Measurements from ENCODE around the gene MTCL3.

Gene MTCL3

GRCh38 chr6:127514773-127515227 is 4.3 kb downstream of the MTCL3 start:
- DNase-seq = no peak

DNA sequence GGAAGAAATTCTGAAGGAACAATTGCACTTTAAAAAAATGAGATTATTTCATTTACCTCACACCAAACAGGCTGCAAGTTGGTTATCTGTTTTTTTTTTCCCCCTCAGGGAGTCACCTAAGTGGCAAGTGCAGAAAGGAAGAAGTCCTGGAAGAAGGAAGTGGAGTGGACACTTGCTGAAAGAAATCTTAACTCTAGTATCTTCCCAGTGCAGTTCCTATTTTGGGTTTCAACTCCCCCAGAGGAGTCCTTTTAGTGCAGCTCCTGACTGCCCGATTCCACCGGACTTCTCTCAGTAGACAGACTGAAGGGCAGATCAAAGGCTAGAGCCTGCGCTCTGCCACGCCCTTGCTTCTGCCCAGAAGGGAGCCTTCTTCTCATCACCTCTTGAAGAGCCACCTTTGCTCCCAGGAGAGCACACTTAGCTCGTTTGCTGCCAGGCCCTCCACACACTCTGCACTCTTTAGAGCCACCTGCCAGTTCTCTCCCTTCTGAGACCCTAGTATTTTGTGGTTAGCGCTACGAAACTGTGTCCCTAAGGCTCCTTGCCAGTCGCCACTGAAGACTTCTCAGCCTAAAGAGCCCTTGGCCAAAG is 4.9 kb downstream of the MTCL3 start:
- DNase-seq = no peak

GRCh38 chr6:127513425-127513824 is 5.7 kb downstream of the MTCL3 start:
- no peak for DNase-seq

DNA sequence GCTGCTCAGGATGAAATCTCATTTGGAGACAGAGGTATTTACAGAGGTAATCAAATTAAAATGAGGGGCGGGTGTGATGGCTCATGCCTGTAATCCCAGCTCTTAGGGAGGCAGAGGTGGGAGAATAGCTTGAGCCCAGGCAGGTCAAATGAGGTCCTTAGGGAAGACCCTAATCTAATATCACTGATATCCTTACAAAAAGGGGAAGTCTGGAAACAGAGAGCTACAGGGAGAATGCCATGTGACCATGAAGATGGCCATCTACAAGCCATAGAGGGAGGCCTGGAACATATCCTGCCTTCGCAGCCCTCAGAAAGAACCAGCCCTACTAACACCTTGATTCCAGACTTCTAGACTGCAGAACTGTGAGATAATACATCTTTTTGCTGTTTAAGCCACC is 8.3 kb downstream of the MTCL3 start:
- DNase-seq = no peak

GRCh38 chr6:127506894-127507293 is 12.2 kb downstream of the MTCL3 start:
- DNase-seq = no peak

- DNase-seq = no peak
Observed at GRCh38 chr6:127503022-127503421, 16.1 kb downstream of the MTCL3 start.

DNA sequence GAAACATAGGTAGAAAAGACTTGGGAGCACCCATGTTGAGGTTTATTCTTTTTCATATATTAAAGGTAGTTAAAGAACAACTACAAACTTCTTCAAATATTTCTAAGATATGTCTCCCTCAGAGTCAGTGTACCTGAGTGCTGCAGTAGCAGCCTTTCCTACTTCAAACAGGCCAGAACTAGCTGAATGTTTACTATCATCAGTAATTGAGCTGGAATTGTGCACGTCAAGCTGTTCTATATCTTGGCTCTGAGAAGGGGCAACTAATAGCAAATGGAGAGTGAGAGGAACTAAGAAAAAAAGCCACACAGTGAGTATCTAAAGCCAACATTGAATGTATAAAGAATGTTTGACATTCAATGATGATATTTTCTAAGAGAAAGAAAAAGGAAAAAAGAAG is 21.7 kb downstream of the MTCL3 start:
- DNase-seq = no peak

- no peak for DNase-seq
Observed at GRCh38 chr6:127496471-127496870, 22.7 kb downstream of the MTCL3 start.

DNA sequence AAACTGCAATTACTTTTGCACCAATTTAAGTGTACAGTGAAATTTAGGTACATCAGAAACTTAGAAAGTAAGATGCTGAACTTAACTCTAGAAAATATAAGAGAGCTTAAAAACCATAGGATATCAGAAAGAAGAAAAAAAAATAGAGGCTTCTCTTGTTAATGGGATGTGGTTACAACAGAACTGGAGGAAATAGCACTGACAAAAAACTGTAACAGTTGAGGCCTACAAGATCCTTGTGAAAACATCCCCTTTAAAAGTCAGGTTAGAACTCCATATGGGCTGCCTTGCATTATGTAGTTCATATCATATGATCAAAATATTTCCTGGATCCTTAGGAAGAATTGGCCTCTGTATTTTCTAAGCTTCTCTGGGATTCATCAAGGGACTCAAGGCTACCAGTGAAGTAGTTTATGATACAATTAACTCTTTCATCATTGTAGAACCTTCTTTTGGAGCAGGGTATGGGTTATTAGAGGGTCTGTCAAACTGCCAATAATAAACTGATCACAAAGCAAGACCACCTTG is 24.8 kb downstream of the MTCL3 start:
- DNase-seq = no peak

DNA sequence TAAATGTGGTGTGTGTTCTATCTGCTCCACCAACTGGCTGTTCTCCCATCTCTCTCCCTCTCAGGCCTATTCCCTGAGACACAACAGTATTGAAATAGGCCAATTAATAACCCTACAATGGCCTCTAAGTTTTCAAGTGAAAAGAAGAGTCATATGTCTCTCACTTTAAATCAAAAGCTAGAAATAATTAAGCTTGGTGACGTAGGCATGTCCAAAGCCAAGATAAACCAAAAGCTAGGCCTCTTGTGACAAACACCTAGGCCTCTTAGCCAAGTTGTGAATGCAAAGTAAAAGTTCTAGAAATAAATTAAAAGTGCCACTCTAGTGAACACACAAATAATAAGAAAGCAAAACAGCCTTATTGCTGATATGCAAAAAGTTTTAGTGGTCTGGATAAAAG is 29.9 kb downstream of the MTCL3 start:
- no peak for DNase-seq

DNA sequence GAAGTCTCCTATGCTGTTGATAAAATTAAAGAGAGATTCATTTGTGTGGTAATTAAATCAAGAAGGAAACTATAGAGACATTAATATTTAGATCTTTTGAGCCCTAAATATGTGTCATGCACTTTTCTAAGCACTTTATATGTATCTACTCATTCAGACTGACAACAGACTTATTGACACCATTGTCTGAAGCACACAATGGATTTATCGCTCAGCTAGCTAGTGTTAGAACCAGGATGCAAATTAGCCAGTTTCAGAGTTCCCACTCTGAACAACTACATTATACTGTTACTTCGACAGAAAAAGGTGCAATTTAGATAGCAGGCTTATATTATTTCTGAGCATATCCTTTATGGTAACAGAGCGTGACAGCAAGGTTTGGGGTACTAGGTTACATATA is 32.2 kb downstream of the MTCL3 start:
- no peak for DNase-seq

GRCh38 chr6:127484212-127484863 is 34.8 kb downstream of the MTCL3 start:
- DNase-seq = peak; percentile 20

DNA sequence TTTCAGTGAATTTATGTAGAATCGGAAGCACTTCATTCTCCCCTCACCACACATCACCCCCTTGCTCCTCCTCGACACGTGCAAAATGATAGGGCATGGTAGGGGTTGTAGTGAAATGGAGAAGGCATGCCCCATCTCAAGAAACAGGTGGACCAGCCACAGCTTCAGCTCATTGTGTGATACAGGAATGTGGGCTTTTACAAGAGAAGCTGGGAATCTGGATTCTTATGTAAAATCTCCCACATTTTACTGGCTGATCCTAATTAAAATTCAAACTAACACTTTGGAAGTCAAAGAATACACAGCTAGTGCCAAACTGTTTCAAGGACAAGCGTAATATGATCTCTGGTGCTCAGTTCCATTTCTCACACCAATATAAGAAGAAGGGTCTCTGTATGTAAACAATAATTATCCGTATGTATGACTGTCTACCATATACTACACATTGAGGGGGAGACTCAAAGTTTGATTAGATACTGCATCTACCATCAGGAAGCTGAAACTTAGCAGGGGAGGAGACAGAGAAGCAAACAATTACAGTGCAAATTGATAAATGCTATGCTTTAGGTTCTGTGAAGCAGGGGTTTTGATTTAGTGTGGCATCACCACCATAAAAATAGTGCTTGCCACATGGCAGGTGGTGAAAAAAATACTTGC is 35.6 kb downstream of the MTCL3 start:
- no peak for DNase-seq

- no peak for DNase-seq
Observed at GRCh38 chr6:127482325-127482724, 36.8 kb downstream of the MTCL3 start.

- no peak for DNase-seq
Observed at GRCh38 chr6:127481628-127482027, 37.5 kb downstream of the MTCL3 start.

- no peak for DNase-seq
Observed at GRCh38 chr6:127481111-127481510, 38.0 kb downstream of the MTCL3 start.

- no peak for DNase-seq
Observed at GRCh38 chr6:127477658-127478057, 41.5 kb downstream of the MTCL3 start.

DNA sequence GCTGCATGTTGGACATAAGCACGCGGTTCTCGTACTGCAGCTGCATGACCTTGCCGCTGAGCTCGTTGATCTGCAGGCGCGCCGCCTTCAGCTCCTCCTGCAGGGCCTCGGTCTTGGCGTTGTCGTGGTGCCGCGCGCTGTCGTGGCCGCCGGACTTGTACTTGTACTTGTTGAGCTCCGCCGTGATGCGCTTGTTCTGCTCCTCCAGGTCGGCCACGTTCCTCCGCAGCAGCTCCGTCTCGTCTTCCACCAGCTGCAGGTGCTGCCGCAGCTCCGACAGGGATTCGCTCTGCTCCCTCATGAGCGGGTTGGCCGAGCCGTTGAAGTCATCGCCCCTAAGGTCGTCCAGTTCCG is 43.3 kb downstream of the MTCL3 start:
- DNase-seq = no peak

- no peak for DNase-seq
Observed at GRCh38 chr6:127475135-127475822, 43.9 kb downstream of the MTCL3 start.

DNA sequence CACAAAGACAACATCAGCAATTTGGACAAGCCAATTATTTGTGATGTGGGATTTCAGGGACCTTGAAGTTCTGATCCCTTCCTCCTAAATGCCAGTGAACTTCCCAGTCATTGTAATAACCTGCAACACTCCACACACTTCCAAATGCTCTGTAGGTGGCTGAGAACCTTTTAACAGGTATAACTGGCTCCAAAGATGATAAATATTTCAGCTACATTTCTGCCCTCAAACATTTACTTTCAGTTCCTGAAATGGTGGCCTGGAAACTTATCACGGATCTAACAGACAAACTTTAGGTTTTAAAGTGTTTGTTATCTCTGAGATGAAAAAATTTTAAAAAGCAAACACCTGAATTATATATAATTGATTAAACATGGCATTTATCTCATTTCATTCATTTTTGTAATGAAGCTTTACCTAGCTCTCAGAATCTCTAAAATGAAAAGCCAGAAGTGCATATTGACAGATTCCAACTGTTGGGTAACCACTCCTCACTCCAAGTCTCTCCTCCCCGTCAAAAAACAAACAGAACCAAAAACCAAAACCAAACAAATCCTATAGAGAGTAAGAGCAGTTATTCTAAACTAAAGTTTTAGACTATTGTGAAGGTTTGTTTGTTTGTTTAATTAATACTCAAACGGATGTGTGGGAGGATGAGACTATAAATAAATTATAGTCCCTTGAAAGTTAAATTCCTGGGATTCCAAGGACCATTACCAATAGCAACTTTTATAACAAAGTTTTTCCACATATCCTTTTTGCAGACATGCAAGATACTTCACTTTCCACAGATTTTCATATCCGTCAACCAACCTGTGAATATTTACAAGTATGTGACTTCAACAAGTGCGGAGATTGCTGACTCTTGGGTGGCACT is 47.5 kb downstream of the MTCL3 start:
- DNase-seq = no peak

- DNase-seq = no peak
Observed at GRCh38 chr6:127468936-127469335, 50.2 kb downstream of the MTCL3 start.

GRCh38 chr6:127466416-127466815 is 52.7 kb downstream of the MTCL3 start:
- no peak for DNase-seq
